WTC11 (cell line): Measurements from ENCODE around the gene TRIM75. TPM values are rescaled to one million over a fixed set of nuclear protein-coding genes. Genes with fewer than 3 reads are reported as not detected.
"Not testable (repeated sequence)": the region's sequence is repeated elsewhere in the genome, so short reads cannot be mapped to it uniquely, and the experiment has no call there.

Source experiments
- ATAC-seq: fragments of 200-7000 bp; cut with Tn5 transposase; 2 replicates; pipeline ENCODE4 v1.10.0; 2021; ENCODE audit warnings: mild to moderate bottlenecking, moderate library complexity
- CTCF ChIA-PET: fragments of 300-600 bp; sonication (Branson Sonifier 250); formaldehyde crosslinking; loops from one replicate; lab custom pipeline; 2021; ENCODE audit warnings: antibody characterized with exemption; lab: Charles Lee
- POLR2A ChIA-PET: fragments of 350-600 bp; sonication (Branson Sonifier 250); formaldehyde crosslinking; loops from one replicate; lab custom pipeline; 2021; ENCODE audit warnings: antibody characterized with exemption; lab: Charles Lee
- DNase-seq: peaks from one replicate; pipeline ENCODE4 v3.0.0; 2021; ENCODE audit warnings: low spot score
- H3K27ac Mint-ChIP-seq: 2 replicates; pipeline ENCODE4 v1.8.0; 2021; ENCODE audit warnings: mixed read lengths
- H3K27me3 Mint-ChIP-seq: 2 replicates; pipeline ENCODE4 v1.8.0; 2021; ENCODE audit warnings: low read depth, mild to moderate bottlenecking, moderate library complexity, mixed read lengths
- H3K36me3 Mint-ChIP-seq: 2 replicates; pipeline ENCODE4 v1.8.0; 2021; ENCODE audit warnings: mixed read lengths
- H3K4me1 Mint-ChIP-seq: 2 replicates; pipeline ENCODE4 v1.8.0; 2022; ENCODE audit warnings: mixed read lengths
- H3K4me3 Mint-ChIP-seq: 2 replicates; pipeline ENCODE4 v1.8.0; 2021; ENCODE audit warnings: mild to moderate bottlenecking, moderate library complexity, mixed read lengths
- H3K9me3 Mint-ChIP-seq: 2 replicates; pipeline ENCODE4 v1.8.0; 2021; ENCODE audit warnings: mixed read lengths
- AFF4 ChIP-seq: sonication (generic); formaldehyde crosslinking; IDR thresholded peaks from 2 replicates; pipeline ENCODE4 v1.8.1; 2023; ENCODE audit warnings: mild to moderate bottlenecking, missing genetic modification reagents, borderline replicate concordance
- CREB1 ChIP-seq: sonication (generic); formaldehyde crosslinking; IDR thresholded peaks from 2 replicates; pipeline ENCODE4 v1.8.0; 2023; ENCODE audit warnings: mild to moderate bottlenecking, missing genetic modification reagents
- CTCF ChIP-seq: fragments of 200-600 bp; IDR thresholded peaks from 2 replicates; pipeline ENCODE4 v1.8.0; 2022; ENCODE audit warnings: antibody characterized with exemption
- E2F4 ChIP-seq: sonication (generic); formaldehyde crosslinking; IDR thresholded peaks from 2 replicates; pipeline ENCODE4 v1.8.1; 2022; ENCODE audit warnings: low read depth, mild to moderate bottlenecking, moderate library complexity, missing genetic modification reagents, borderline replicate concordance
- ESRRA ChIP-seq: sonication (generic); formaldehyde crosslinking; IDR thresholded peaks from 2 replicates; pipeline ENCODE4 v1.8.1; 2022; ENCODE audit warnings: mild to moderate bottlenecking, missing genetic modification reagents, borderline replicate concordance
- GABPB1 ChIP-seq: sonication (generic); formaldehyde crosslinking; IDR thresholded peaks from 2 replicates; pipeline ENCODE4 v1.8.1; 2023; ENCODE audit warnings: mild to moderate bottlenecking, missing genetic modification reagents
- JAZF1 ChIP-seq: fragments of 250-450 bp; sonication (Bioruptor Pico); IDR thresholded peaks from 2 replicates; pipeline ENCODE4 v1.9.0; 2021; ENCODE audit warnings: moderate library complexity, mild to moderate bottlenecking, inconsistent platforms
- MXD4 ChIP-seq: fragments of 250-450 bp; sonication (Bioruptor Pico); IDR thresholded peaks from 2 replicates; pipeline ENCODE4 v1.8.0; 2021; ENCODE audit warnings: mild to moderate bottlenecking, moderate library complexity, borderline replicate concordance
- NFYB ChIP-seq: sonication (generic); formaldehyde crosslinking; conservative IDR thresholded peaks from 2 replicates; pipeline ENCODE4 v1.8.0; 2022; ENCODE audit warnings: low read depth, missing genetic modification reagents
- NR1H2 ChIP-seq: sonication (generic); formaldehyde crosslinking; IDR thresholded peaks from 2 replicates; pipeline ENCODE4 v1.9.0; 2021; ENCODE audit warnings: mild to moderate bottlenecking, moderate library complexity, missing genetic modification reagents
- SMAD3 ChIP-seq: sonication (generic); formaldehyde crosslinking; IDR thresholded peaks from 2 replicates; pipeline ENCODE4 v1.8.0; 2022; ENCODE audit warnings: missing genetic modification reagents, mild to moderate bottlenecking, borderline replicate concordance
- ZNF138 ChIP-seq: sonication (generic); formaldehyde crosslinking; conservative IDR thresholded peaks from 2 replicates; pipeline ENCODE4 v1.8.1; 2022; ENCODE audit warnings: mild to moderate bottlenecking, moderate library complexity, missing genetic modification reagents
- ZNF219 ChIP-seq: sonication (generic); formaldehyde crosslinking; IDR thresholded peaks from 2 replicates; pipeline ENCODE4 v1.8.0; 2023; ENCODE audit warnings: missing genetic modification reagents, mild to moderate bottlenecking, borderline replicate concordance
- ZNF232 ChIP-seq: sonication (generic); formaldehyde crosslinking; IDR thresholded peaks from 2 replicates; pipeline ENCODE4 v1.8.0; 2022; ENCODE audit warnings: mild to moderate bottlenecking, missing genetic modification reagents
- ZNF263 ChIP-seq: sonication (generic); formaldehyde crosslinking; IDR thresholded peaks from 2 replicates; pipeline ENCODE4 v1.8.1; 2022; ENCODE audit warnings: low read depth, mild to moderate bottlenecking, moderate library complexity, missing genetic modification reagents
- ZNF317 ChIP-seq: sonication (generic); formaldehyde crosslinking; IDR thresholded peaks from 2 replicates; pipeline ENCODE4 v1.8.1; 2023; ENCODE audit warnings: low read depth, mild to moderate bottlenecking, moderate library complexity, missing genetic modification reagents, borderline replicate concordance
- total RNA-seq: library from RNA; stranded (reverse); gene quantifications from 3 replicates; pipeline ENCODE4 v1.2.3, GENCODE V29; 2021
- TF ChIP-seq, protein P1 (sequence below): sonication (generic); formaldehyde crosslinking; IDR thresholded peaks from 2 replicates; pipeline ENCODE4 v1.8.1; 2023; ENCODE audit warnings: mild to moderate bottlenecking, missing genetic modification reagents
- TF ChIP-seq, protein P2 (sequence below): sonication (generic); formaldehyde crosslinking; IDR thresholded peaks from 2 replicates; pipeline ENCODE4 v1.8.0; 2022; ENCODE audit warnings: mild to moderate bottlenecking, missing genetic modification reagents
- TF ChIP-seq, protein P3 (sequence below): sonication (generic); formaldehyde crosslinking; IDR thresholded peaks from 2 replicates; pipeline ENCODE4 v1.8.0; 2023; ENCODE audit warnings: mild to moderate bottlenecking, missing genetic modification reagents

TRIM75 gene
- total RNA-seq, 1 experiment from 2014 or later = not detected

DNA sequence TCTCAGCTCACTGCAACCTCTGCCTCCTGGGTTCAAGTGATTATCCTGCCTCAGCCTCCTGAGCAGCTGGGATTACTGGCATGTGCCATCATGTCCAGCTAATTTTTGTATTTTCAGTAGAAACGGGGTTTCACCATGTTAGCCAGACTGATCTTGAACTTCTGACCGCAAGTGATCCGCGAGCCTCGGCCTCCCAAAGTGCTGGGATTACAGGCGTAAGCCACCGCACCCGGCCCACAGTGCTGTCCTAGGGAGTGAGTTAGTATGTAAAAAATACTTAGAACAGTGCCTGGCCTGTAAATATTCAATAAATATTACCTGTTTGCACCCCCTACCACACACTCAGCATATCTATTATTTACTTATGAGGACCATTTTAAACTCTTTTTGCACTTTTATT, 38.5 kb downstream of the TRIM75 start:
- H3K27me3 Mint-ChIP-seq, H3K27ac Mint-ChIP-seq, ATAC-seq, H3K4me1 Mint-ChIP-seq, H3K4me3 Mint-ChIP-seq, DNase-seq, POLR2A ChIA-PET, H3K9me3 Mint-ChIP-seq: not testable (repeated sequence)
- H3K36me3 Mint-ChIP-seq = peaks cover 23% of the 10 kb centered on the region
- CTCF ChIA-PET = interaction anchor here (0.6 to 0.8 kb wide), 2 partner anchors 178 to 1841 kb away, joined by 3 to 4 read pairs; no protein-coding TSS in a partner anchor

DNA sequence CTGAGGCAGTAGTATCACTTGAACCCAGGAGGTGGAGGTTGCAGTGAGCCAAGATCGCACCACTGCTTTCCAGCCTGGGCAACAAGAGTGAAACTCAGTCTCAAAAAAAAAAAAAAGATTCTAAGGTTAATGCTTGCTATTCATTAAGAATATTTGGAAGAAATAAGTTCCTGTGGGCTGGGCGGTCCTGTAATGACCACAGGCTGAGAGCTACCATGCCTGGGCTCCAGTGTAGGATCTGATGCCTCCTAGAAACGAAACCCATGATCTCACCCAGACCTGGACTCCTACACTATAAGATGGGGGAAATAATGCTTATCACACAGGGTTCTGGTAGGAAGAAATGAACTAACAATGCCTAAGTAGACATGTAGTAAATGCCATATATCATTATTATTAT, 41.2 kb downstream of the TRIM75 start:
- ATAC-seq (no peak), DNase-seq (no peak)
- H3K27me3 Mint-ChIP-seq = no peaks in the 10 kb centered on the region
- H3K27ac Mint-ChIP-seq = no peak overlapping the region
- ChIA-PET CTCF (interaction anchor here (1.2 kb wide), 1 partner anchor 78 kb away, joined by 4 read pairs; no protein-coding TSS in a partner anchor), POLR2A (interaction anchor here (0.7 kb wide), 1 partner anchor 930 kb away, joined by 4 read pairs; no protein-coding TSS in a partner anchor)
- no peak overlapping the region for H3K4me3 Mint-ChIP-seq
- no peaks in the 10 kb centered on the region for H3K9me3 Mint-ChIP-seq
- no peaks in the 10 kb centered on the region for H3K4me1 Mint-ChIP-seq
- H3K36me3 Mint-ChIP-seq = peaks cover 21% of the 10 kb centered on the region
- TF ChIP-seq ZNF138 (CRISPR knock-in tag) (no peak), JAZF1 (no peak), MXD4 (CRISPR knock-in tag) (no peak), CTCF (no peak), NR1H2 (CRISPR knock-in tag) (no peak), ZNF219 (no peak), CREB1 (no peak), ZNF232 (CRISPR knock-in tag) (no peak)
- TF ChIP-seq, protein P1, sequence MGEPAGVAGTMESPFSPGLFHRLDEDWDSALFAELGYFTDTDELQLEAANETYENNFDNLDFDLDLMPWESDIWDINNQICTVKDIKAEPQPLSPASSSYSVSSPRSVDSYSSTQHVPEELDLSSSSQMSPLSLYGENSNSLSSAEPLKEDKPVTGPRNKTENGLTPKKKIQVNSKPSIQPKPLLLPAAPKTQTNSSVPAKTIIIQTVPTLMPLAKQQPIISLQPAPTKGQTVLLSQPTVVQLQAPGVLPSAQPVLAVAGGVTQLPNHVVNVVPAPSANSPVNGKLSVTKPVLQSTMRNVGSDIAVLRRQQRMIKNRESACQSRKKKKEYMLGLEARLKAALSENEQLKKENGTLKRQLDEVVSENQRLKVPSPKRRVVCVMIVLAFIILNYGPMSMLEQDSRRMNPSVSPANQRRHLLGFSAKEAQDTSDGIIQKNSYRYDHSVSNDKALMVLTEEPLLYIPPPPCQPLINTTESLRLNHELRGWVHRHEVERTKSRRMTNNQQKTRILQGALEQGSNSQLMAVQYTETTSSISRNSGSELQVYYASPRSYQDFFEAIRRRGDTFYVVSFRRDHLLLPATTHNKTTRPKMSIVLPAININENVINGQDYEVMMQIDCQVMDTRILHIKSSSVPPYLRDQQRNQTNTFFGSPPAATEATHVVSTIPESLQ (CRISPR knock-in tag) = no peak

DNA sequence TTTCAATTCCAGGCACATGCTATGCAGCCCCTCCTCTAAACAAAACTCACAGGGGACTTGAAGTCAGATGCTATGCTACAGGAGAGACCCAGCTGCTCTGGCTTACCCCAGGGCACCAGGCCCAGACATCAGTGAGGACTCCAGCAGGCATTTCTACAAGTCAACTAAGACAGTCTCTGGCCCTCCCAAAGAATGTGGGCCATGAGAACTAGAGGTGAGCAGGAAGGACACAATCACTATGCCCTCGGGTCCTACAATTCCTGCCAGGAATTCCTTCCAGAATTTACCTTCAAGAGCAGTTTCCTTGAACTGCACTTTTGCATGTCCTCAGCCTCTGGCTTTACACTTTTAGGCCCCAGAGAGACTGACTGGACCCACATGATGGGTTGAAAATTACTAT, 41.6 kb downstream of the TRIM75 start:
- ChIA-PET POLR2A (interaction anchor here (0.7 kb wide), 1 partner anchor 931 kb away, joined by 4 read pairs; no protein-coding TSS in a partner anchor), CTCF (interaction anchor here (1.2 to 3.1 kb wide), 2 partner anchors 78 to 159 kb away, joined by 4 to 47 read pairs; no protein-coding TSS in a partner anchor)
- no peak for ATAC-seq
- H3K9me3 Mint-ChIP-seq = no peaks in the 10 kb centered on the region
- H3K4me1 Mint-ChIP-seq = no peaks in the 10 kb centered on the region
- no peak for DNase-seq
- H3K36me3 Mint-ChIP-seq = peaks cover 22% of the 10 kb centered on the region
- no peak overlapping the region for H3K4me3 Mint-ChIP-seq
- H3K27me3 Mint-ChIP-seq = no peaks in the 10 kb centered on the region
- no peak for TF ChIP-seq E2F4
- TF ChIP-seq, protein P2, sequence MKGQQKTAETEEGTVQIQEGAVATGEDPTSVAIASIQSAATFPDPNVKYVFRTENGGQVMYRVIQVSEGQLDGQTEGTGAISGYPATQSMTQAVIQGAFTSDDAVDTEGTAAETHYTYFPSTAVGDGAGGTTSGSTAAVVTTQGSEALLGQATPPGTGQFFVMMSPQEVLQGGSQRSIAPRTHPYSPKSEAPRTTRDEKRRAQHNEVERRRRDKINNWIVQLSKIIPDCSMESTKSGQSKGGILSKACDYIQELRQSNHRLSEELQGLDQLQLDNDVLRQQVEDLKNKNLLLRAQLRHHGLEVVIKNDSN (CRISPR knock-in tag) = no peak
- TF ChIP-seq AFF4 (CRISPR knock-in tag) = no peak
- TF ChIP-seq SMAD3 (CRISPR knock-in tag) = no peak
- TF ChIP-seq ESRRA (CRISPR knock-in tag) = no peak
- TF ChIP-seq, protein P3, sequence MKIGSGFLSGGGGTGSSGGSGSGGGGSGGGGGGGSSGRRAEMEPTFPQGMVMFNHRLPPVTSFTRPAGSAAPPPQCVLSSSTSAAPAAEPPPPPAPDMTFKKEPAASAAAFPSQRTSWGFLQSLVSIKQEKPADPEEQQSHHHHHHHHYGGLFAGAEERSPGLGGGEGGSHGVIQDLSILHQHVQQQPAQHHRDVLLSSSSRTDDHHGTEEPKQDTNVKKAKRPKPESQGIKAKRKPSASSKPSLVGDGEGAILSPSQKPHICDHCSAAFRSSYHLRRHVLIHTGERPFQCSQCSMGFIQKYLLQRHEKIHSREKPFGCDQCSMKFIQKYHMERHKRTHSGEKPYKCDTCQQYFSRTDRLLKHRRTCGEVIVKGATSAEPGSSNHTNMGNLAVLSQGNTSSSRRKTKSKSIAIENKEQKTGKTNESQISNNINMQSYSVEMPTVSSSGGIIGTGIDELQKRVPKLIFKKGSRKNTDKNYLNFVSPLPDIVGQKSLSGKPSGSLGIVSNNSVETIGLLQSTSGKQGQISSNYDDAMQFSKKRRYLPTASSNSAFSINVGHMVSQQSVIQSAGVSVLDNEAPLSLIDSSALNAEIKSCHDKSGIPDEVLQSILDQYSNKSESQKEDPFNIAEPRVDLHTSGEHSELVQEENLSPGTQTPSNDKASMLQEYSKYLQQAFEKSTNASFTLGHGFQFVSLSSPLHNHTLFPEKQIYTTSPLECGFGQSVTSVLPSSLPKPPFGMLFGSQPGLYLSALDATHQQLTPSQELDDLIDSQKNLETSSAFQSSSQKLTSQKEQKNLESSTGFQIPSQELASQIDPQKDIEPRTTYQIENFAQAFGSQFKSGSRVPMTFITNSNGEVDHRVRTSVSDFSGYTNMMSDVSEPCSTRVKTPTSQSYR = no peak
- no peak for TF ChIP-seq GABPB1 (CRISPR knock-in tag)
- no peak for TF ChIP-seq NFYB
- no peak for TF ChIP-seq ZNF263 (CRISPR knock-in tag)
- TF ChIP-seq NR1H2 (CRISPR knock-in tag) = no peak
- TF ChIP-seq ZNF317 (CRISPR knock-in tag) = no peak
- no peak overlapping the region for H3K27ac Mint-ChIP-seq
